COLO668 (cell line): ENCODE measurements around the gene TSPAN5.
A peak's percentile ranks its signal among the peaks of the same experiment; 100 is the strongest.

Source experiments
- DNase-seq: peaks from one replicate; lab custom pipeline; 2025; ENCODE audit not compliant: unreplicated experiment; lab: John Stamatoyannopoulos, UW

The TSPAN5 gene

GRCh38 chr4:98673978-98674377 lies 15.6 kb upstream of the TSPAN5 start:
- no peak for DNase-seq

- DNase-seq, result no peak
Observed at GRCh38 chr4:98673288-98673644, 14.9 kb upstream of the TSPAN5 start.

- no peak for DNase-seq
Observed at GRCh38 chr4:98672583-98673287, 14.3 kb upstream of the TSPAN5 start.

- no peak for DNase-seq
Observed at GRCh38 chr4:98671131-98671530, 12.7 kb upstream of the TSPAN5 start.

GRCh38 chr4:98670186-98670585 lies 11.8 kb upstream of the TSPAN5 start:
- DNase-seq, result no peak

GRCh38 chr4:98669577-98669976 lies 11.2 kb upstream of the TSPAN5 start:
- no peak for DNase-seq

GRCh38 chr4:98664959-98665358 lies 6.5 kb upstream of the TSPAN5 start:
- DNase-seq, result peak; percentile 5

- no peak for DNase-seq
Observed at GRCh38 chr4:98663226-98664006, 5.0 kb upstream of the TSPAN5 start.

- DNase-seq, result no peak
Observed at GRCh38 chr4:98662626-98663225, 4.3 kb upstream of the TSPAN5 start.

- DNase-seq, result no peak
Observed at GRCh38 chr4:98662055-98662453, 3.6 kb upstream of the TSPAN5 start.

GRCh38 chr4:98661371-98662054 lies 3.1 kb upstream of the TSPAN5 start:
- DNase-seq, result no peak

- no peak for DNase-seq
Observed at GRCh38 chr4:98659741-98660462, 1.5 kb upstream of the TSPAN5 start.

GRCh38 chr4:98659106-98659592 lies 738 bp upstream of the TSPAN5 start:
- DNase-seq, result no peak

- DNase-seq, result peak; percentile 53
Observed at GRCh38 chr4:98657531-98658286, 702 bp downstream of the TSPAN5 start.

- no peak for DNase-seq
Observed at GRCh38 chr4:98656886-98657285, 1.5 kb downstream of the TSPAN5 start.

- no peak for DNase-seq
Observed at GRCh38 chr4:98656443-98656842, 2.0 kb downstream of the TSPAN5 start.

- no peak for DNase-seq
Observed at GRCh38 chr4:98653890-98654867, 4.2 kb downstream of the TSPAN5 start.

- DNase-seq, result no peak
Observed at GRCh38 chr4:98652996-98653395, 5.4 kb downstream of the TSPAN5 start.

GRCh38 chr4:98648602-98649001 lies 9.8 kb downstream of the TSPAN5 start:
- DNase-seq, result no peak
